ENCODE measurements around the gene CENPX.

DNA sequence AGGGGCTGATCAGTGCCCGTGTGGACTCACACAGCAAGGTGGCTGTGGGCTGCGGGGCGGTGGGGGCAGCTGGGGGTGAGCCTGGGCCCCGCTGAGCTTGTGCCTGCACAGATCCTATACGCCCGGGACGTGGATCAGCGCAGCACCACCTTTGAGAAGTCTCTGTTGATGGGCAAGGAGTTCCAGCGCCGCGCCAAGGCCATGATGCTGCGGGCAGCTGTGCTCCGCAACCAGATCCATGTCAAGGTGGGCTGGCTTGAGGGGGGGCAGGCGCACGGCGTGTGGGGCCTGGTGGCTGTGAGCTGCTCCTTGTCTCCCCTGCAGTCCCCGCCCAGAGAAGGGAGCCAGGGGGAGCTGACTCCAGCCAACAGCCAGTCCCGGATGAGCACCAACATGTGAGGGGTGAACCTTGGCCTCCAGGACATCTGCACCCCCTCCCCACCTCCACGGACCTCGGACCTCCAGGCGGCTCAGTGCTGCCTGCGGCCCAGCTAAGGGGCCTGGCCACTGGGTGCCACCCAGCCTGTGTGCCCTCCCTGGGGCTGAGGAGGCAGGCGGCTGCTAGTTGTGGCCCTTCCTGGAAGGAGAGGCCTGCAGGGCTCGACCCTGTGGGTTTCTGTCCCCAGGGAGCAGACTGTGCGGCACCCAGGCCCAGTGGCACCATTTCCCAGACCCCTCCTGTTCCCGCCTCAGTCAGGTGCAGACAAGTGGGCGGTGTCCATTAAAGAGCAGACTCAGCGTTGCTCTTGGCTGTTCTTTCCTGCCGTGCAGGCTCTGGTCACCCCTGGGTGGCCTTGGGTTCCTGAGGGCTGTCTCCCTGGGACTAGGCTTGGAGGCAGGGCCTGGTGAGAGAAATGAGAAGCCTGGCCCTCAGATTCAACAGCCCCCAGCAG, 34.3 kb upstream of the CENPX start:
- TF ChIP-seq POLR2A (IDR thresholded peaks at IDR 0.05) (no peak), POLR2AphosphoS5 (IDR thresholded peaks at IDR 0.05) (no peak), EP300 (IDR thresholded peaks at IDR 0.05) (no peak)
- TF ChIP-seq, protein P1, sequence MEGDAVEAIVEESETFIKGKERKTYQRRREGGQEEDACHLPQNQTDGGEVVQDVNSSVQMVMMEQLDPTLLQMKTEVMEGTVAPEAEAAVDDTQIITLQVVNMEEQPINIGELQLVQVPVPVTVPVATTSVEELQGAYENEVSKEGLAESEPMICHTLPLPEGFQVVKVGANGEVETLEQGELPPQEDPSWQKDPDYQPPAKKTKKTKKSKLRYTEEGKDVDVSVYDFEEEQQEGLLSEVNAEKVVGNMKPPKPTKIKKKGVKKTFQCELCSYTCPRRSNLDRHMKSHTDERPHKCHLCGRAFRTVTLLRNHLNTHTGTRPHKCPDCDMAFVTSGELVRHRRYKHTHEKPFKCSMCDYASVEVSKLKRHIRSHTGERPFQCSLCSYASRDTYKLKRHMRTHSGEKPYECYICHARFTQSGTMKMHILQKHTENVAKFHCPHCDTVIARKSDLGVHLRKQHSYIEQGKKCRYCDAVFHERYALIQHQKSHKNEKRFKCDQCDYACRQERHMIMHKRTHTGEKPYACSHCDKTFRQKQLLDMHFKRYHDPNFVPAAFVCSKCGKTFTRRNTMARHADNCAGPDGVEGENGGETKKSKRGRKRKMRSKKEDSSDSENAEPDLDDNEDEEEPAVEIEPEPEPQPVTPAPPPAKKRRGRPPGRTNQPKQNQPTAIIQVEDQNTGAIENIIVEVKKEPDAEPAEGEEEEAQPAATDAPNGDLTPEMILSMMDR (IDR thresholded peaks at IDR 0.05), result no peak
